Measurements from ENCODE around the gene HEXIM2. TPM values are rescaled to one million over a fixed set of nuclear protein-coding genes. Genes with fewer than 3 reads are reported as not detected.

The HEXIM2 gene
- total and polyA plus RNA-seq, 2 of the 13 experiments (the other 11 are each of a cell fraction or from before 2014, with no cell fraction given): 27.1 to 32.4 TPM

DNA sequence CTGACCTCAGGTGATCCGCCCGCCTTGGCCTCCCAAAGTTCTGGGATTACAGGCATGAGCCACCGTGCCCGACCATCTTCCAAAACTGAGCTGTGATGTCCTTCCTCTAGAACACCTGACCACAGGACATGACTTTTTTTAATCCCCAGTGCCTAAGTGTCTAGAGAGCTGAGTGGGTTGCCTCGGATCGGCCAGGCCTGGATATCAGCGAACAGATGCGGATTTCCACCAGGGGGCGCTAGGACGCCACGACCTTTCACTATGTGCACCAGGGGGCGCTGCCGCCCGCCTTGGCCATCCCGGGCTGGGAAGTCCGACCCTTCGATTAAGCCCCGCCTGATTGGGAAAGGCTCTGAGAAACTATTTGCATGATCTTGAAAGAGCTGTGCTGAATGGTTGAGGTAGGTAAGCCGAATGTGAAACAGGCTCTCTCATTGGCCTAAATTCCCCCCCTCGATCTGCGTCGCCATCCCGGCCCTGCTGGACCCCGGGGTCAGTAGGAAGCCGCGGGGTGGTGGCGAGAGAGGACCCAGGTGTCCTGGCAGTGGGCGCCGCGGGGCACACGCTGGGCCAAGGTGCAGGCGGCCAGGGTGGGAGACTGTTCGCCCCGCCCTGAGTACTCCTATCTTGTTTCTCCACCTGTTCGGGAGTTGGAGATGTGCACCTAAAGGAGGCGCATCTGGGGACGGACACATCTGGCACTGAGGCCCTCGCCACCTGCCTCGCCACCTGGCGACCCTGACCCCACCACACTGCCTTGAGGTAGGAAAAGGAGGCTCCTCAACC is 26.3 kb upstream of the HEXIM2 start, which contains the start of gene ACBD4 (continued):
- TF ChIP-seq, protein P1, sequence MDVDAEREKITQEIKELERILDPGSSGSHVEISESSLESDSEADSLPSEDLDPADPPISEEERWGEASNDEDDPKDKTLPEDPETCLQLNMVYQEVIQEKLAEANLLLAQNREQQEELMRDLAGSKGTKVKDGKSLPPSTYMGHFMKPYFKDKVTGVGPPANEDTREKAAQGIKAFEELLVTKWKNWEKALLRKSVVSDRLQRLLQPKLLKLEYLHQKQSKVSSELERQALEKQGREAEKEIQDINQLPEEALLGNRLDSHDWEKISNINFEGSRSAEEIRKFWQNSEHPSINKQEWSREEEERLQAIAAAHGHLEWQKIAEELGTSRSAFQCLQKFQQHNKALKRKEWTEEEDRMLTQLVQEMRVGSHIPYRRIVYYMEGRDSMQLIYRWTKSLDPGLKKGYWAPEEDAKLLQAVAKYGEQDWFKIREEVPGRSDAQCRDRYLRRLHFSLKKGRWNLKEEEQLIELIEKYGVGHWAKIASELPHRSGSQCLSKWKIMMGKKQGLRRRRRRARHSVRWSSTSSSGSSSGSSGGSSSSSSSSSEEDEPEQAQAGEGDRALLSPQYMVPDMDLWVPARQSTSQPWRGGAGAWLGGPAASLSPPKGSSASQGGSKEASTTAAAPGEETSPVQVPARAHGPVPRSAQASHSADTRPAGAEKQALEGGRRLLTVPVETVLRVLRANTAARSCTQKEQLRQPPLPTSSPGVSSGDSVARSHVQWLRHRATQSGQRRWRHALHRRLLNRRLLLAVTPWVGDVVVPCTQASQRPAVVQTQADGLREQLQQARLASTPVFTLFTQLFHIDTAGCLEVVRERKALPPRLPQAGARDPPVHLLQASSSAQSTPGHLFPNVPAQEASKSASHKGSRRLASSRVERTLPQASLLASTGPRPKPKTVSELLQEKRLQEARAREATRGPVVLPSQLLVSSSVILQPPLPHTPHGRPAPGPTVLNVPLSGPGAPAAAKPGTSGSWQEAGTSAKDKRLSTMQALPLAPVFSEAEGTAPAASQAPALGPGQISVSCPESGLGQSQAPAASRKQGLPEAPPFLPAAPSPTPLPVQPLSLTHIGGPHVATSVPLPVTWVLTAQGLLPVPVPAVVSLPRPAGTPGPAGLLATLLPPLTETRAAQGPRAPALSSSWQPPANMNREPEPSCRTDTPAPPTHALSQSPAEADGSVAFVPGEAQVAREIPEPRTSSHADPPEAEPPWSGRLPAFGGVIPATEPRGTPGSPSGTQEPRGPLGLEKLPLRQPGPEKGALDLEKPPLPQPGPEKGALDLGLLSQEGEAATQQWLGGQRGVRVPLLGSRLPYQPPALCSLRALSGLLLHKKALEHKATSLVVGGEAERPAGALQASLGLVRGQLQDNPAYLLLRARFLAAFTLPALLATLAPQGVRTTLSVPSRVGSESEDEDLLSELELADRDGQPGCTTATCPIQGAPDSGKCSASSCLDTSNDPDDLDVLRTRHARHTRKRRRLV (CRISPR knock-in tag; IDR thresholded peaks at IDR 0.05): peak; percentile 98
- TF ChIP-seq ZNF660 (CRISPR knock-in tag; IDR thresholded peaks at IDR 0.05; ENCODE audit: borderline replicate concordance, low read depth) (no peak), SALL1 (CRISPR knock-in tag; IDR thresholded peaks at IDR 0.05) (peak; percentile 93), WIZ (CRISPR knock-in tag; IDR thresholded peaks at IDR 0.05) (no peak; the same call in 1 of the 2 replicates), RBFOX2 (IDR thresholded peaks at IDR 0.05; ENCODE audit: low read depth, low read length) (peak; percentile 91), PRPF4 (IDR thresholded peaks at IDR 0.05; ENCODE audit: low read depth, low read length, poor library complexity, severe bottlenecking) (no peak), ZFP37 (CRISPR knock-in tag; IDR thresholded peaks at IDR 0.05; ENCODE audit: borderline replicate concordance) (no peak), ZC3H13 (CRISPR knock-in tag; IDR thresholded peaks at IDR 0.05) (peak; percentile 71; the same call in 1 of the 2 replicates), REL (CRISPR knock-in tag; conservative IDR thresholded peaks at IDR 0.05) (no peak), ARNT (IDR thresholded peaks at IDR 0.05) (no peak), ZNF331 (CRISPR knock-in tag; IDR thresholded peaks at IDR 0.05) (peak; percentile 86; the same call in 1 of the 2 replicates), ZNF24 (IDR thresholded peaks at IDR 0.05) (no peak; the same call in 1 of the 2 replicates), SMAD3 (CRISPR knock-in tag; IDR thresholded peaks at IDR 0.05) (peak; percentile 96; the same call in 1 of the 2 replicates), NFE2 (CRISPR knock-in tag; IDR thresholded peaks at IDR 0.05) (no peak)
- TF ChIP-seq, protein P2, sequence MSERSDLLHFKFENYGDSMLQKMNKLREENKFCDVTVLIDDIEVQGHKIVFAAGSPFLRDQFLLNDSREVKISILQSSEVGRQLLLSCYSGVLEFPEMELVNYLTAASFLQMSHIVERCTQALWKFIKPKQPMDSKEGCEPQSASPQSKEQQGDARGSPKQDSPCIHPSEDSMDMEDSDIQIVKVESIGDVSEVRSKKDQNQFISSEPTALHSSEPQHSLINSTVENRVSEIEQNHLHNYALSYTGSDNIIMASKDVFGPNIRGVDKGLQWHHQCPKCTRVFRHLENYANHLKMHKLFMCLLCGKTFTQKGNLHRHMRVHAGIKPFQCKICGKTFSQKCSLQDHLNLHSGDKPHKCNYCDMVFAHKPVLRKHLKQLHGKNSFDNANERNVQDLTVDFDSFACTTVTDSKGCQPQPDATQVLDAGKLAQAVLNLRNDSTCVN (CRISPR knock-in tag; IDR thresholded peaks at IDR 0.05; ENCODE audit: borderline replicate concordance): no peak; the same call in none of the 2 replicates
- TF ChIP-seq, protein P3, sequence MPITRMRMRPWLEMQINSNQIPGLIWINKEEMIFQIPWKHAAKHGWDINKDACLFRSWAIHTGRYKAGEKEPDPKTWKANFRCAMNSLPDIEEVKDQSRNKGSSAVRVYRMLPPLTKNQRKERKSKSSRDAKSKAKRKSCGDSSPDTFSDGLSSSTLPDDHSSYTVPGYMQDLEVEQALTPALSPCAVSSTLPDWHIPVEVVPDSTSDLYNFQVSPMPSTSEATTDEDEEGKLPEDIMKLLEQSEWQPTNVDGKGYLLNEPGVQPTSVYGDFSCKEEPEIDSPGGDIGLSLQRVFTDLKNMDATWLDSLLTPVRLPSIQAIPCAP (CRISPR knock-in tag; IDR thresholded peaks at IDR 0.05; ENCODE audit: low read depth): no peak
- TF ChIP-seq, protein P4, sequence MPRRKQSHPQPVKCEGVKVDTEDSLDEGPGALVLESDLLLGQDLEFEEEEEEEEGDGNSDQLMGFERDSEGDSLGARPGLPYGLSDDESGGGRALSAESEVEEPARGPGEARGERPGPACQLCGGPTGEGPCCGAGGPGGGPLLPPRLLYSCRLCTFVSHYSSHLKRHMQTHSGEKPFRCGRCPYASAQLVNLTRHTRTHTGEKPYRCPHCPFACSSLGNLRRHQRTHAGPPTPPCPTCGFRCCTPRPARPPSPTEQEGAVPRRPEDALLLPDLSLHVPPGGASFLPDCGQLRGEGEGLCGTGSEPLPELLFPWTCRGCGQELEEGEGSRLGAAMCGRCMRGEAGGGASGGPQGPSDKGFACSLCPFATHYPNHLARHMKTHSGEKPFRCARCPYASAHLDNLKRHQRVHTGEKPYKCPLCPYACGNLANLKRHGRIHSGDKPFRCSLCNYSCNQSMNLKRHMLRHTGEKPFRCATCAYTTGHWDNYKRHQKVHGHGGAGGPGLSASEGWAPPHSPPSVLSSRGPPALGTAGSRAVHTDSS (CRISPR knock-in tag; conservative IDR thresholded peaks at IDR 0.05): no peak; the same call in 1 of the 2 replicates
- TF ChIP-seq, protein P5, sequence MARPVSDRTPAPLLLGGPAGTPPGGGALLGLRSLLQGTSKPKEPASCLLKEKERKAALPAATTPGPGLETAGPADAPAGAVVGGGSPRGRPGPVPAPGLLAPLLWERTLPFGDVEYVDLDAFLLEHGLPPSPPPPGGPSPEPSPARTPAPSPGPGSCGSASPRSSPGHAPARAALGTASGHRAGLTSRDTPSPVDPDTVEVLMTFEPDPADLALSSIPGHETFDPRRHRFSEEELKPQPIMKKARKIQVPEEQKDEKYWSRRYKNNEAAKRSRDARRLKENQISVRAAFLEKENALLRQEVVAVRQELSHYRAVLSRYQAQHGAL (CRISPR knock-in tag; IDR thresholded peaks at IDR 0.05; ENCODE audit: not compliant biosample characterization): peak; percentile 59
